Breast epithelium (tissue), 4 donors: ENCODE results near the gene FAM177B. TPM values are rescaled to one million over a fixed set of nuclear protein-coding genes. Genes with fewer than 3 reads are reported as not detected.

Experiments used
- DNase-seq, 2 donors: peaks; one replicate each; pipeline ENCODE4 v3.0.0-alpha.2; 2019; ENCODE audit warnings: low spot score in 2 of 2
- H3K27ac ChIP-seq, 2 donors: fragments of 200-600 bp; sonication (generic) in 1 of 2; one replicate each; pipeline ENCODE4 v1.5.1; 2016 to 2019; ENCODE audit warnings: mild to moderate bottlenecking in 1 of 2
- H3K27me3 ChIP-seq, 2 donors: fragments of 200-600 bp; sonication (generic) in 1 of 2; one replicate each; pipeline versions ENCODE4 v1.5.1 to v1.6.0; 2017 to 2019; ENCODE audit warnings: control low read depth in 1 of 2, mild to moderate bottlenecking in 1 of 2
- H3K36me3 ChIP-seq: fragments of 200-600 bp; one replicate; pipeline ENCODE4 v1.5.1; 2019
- H3K4me1 ChIP-seq, 2 donors: fragments of 200-600 bp; sonication (generic); one replicate each; pipeline ENCODE4 v1.5.1; 2016 to 2019; ENCODE audit warnings: control low read depth in 1 of 2
- H3K4me3 ChIP-seq, 3 donors: fragments of 200-600 bp; sonication (generic); 1 replicate in 2 of 3; 2 replicates in 1 of 3; pipeline ENCODE4 v1.5.1; 2016 to 2019; ENCODE audit warnings: mild to moderate bottlenecking in 3 of 3, moderate library complexity in 2 of 3
- H3K9me3 ChIP-seq, 2 donors: fragments of 200-600 bp; sonication (generic) in 1 of 2; one replicate each; pipeline ENCODE4 v1.5.1; 2016 to 2019; ENCODE audit warnings: control low read depth in 1 of 2
- CTCF ChIP-seq, 3 donors: fragments of 450-650 bp; IDR thresholded peaks; one replicate each; pipeline ENCODE4 v1.5.1; 2016 to 2017; ENCODE audit warnings: antibody characterized with exemption in 3 of 3, mild to moderate bottlenecking in 3 of 3, moderate library complexity in 3 of 3
- POLR2A ChIP-seq: fragments of 450-650 bp; IDR thresholded peaks from one replicate; pipeline ENCODE4 v1.6.1; 2016; ENCODE audit warnings: antibody characterized with exemption, mild to moderate bottlenecking, moderate library complexity
- POLR2AphosphoS5 ChIP-seq, 3 donors: sonication (generic); formaldehyde crosslinking; IDR thresholded peaks; one replicate each; pipeline ENCODE4 v1.6.1; 2017; ENCODE audit warnings: antibody characterized with exemption in 3 of 3
- intact Hi-C: fragments of 100-400 bp; cut with DNase I; formaldehyde crosslinking; loops from one replicate; pipeline ENCODE4 v1.15.1; 2023; ENCODE audit warnings: low total_unique reads
- total RNA-seq, 3 donors: library from RNA; depleted of rRNA; stranded (reverse); fragments of >200 nt; gene quantifications; one replicate each; pipeline ENCODE4 v1.1.0, GENCODE V29; 2016

FAM177B gene
- total RNA-seq, 3 donors from 2014 or later: 1.4 to 2.3 (median 2.3) TPM

GRCh38 chr1:222728746-222729145, 8.3 kb upstream of the FAM177B start:
- DNase-seq: no peak
- H3K9me3 ChIP-seq: no peaks in the 10 kb centered on the region
- no peaks in the 10 kb centered on the region for H3K4me1 ChIP-seq
- H3K27ac ChIP-seq: no peak overlapping the region
- H3K36me3 ChIP-seq: peaks cover 32% of the 10 kb centered on the region
- no peak overlapping the region for H3K4me3 ChIP-seq
- H3K27me3 ChIP-seq: no peaks in the 10 kb centered on the region
- TF ChIP-seq POLR2A: no peak
- no peak for TF ChIP-seq CTCF (IDR thresholded peaks at IDR 0.05)
- TF ChIP-seq POLR2AphosphoS5 (IDR thresholded peaks at IDR 0.05): no peak
- intact Hi-C loops: no loop called here

- no peaks in the 10 kb centered on the region for H3K4me1 ChIP-seq
- no peak overlapping the region for H3K27ac ChIP-seq
- no peaks in the 10 kb centered on the region for H3K9me3 ChIP-seq
- peaks cover 27% of the 10 kb centered on the region for H3K36me3 ChIP-seq
- H3K4me3 ChIP-seq: no peak overlapping the region
- intact Hi-C loops: loop anchor here (10.0 kb wide), 1 partner anchor 1976 kb away; no protein-coding TSS in a partner anchor
- TF ChIP-seq POLR2AphosphoS5 (IDR thresholded peaks at IDR 0.05) (no peak), POLR2A (no peak), CTCF (IDR thresholded peaks at IDR 0.05) (no peak)
- no peak for DNase-seq
- no peaks in the 10 kb centered on the region for H3K27me3 ChIP-seq
Measured at GRCh38 chr1:222730866-222731265, 6.1 kb upstream of the FAM177B start.

- no peak overlapping the region for H3K4me3 ChIP-seq
Measured at GRCh38 chr1:222732216-222733159, 4.5 kb upstream of the FAM177B start.

GRCh38 chr1:222734740-222735139, 2.3 kb upstream of the FAM177B start:
- Histone ChIP-seq H3K4me1 (no peaks in the 10 kb centered on the region), H3K27me3 (no peaks in the 10 kb centered on the region), H3K27ac (no peak overlapping the region), H3K4me3 (no peak overlapping the region), H3K36me3 (peaks cover 14% of the 10 kb centered on the region), H3K9me3 (no peaks in the 10 kb centered on the region)
- intact Hi-C loops: loop anchor here (10.0 kb wide), 1 partner anchor 1980 kb away; no protein-coding TSS in a partner anchor
- TF ChIP-seq POLR2A (no peak), CTCF (IDR thresholded peaks at IDR 0.05) (no peak), POLR2AphosphoS5 (IDR thresholded peaks at IDR 0.05) (no peak)
- no peak for DNase-seq

More at GRCh38 chr1:222732216-222733159, 4.5 kb upstream of the FAM177B start:
- no peaks in the 10 kb centered on the region for H3K4me1 ChIP-seq
- no peaks in the 10 kb centered on the region for H3K27me3 ChIP-seq
- TF ChIP-seq CTCF (IDR thresholded peaks at IDR 0.05) (no peak), POLR2AphosphoS5 (IDR thresholded peaks at IDR 0.05) (no peak), POLR2A (no peak)
- intact Hi-C loops: loop anchor here (10.0 kb wide), 1 partner anchor 1978 kb away; no protein-coding TSS in a partner anchor
- H3K27ac ChIP-seq: no peak overlapping the region
- no peak for DNase-seq
- no peaks in the 10 kb centered on the region for H3K9me3 ChIP-seq
- H3K36me3 ChIP-seq: peaks cover 20% of the 10 kb centered on the region

GRCh38 chr1:222736470-222736869, 532 bp upstream of the FAM177B start:
- H3K27me3 ChIP-seq: no peaks in the 10 kb centered on the region
- intact Hi-C loops: loop anchor here (10.0 kb wide), 1 partner anchor 1982 kb away; no protein-coding TSS in a partner anchor
- no peak for DNase-seq
- no peak overlapping the region for H3K27ac ChIP-seq
- peaks cover 5% of the 10 kb centered on the region for H3K36me3 ChIP-seq
- no peak overlapping the region for H3K4me3 ChIP-seq
- no peak for TF ChIP-seq POLR2AphosphoS5 (IDR thresholded peaks at IDR 0.05)
- no peaks in the 10 kb centered on the region for H3K4me1 ChIP-seq
- H3K9me3 ChIP-seq: no peaks in the 10 kb centered on the region
